ENCODE results near the gene ARHGEF38. TPM values are rescaled to one million over a fixed set of nuclear protein-coding genes. Genes with fewer than 3 reads are reported as not detected.

ARHGEF38 gene
- total RNA-seq, 1 donor from 2014 or later = not detected

DNA sequence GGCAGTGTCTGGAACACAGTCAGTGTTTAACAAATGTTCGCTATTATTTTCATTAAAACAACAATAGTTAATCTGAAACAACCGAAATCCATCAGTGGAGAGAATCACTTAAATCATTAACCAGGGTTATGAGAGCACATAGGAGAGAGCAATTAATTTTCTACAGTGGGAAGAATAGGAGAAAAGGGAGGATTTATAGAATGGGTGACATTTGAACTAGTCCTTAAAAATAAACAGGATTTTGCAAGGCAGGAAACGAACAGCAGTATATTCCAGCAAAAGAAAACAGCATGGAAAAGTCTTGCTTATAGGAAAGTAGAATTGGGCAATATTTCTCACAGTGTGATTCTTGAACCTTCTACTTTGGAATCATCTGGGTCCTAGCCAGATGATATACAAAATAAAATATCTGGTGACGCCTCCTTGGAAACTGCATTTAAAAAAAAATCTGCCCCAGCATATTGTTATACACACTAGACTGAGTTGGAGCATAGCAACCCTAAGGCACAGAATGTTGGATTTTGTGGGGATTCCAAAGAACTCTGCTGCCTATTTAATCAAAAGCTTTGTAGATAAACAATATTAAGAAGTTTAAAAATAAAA lies 100.0 kb downstream of the ARHGEF38 start:
- TF ChIP-seq, protein P1, sequence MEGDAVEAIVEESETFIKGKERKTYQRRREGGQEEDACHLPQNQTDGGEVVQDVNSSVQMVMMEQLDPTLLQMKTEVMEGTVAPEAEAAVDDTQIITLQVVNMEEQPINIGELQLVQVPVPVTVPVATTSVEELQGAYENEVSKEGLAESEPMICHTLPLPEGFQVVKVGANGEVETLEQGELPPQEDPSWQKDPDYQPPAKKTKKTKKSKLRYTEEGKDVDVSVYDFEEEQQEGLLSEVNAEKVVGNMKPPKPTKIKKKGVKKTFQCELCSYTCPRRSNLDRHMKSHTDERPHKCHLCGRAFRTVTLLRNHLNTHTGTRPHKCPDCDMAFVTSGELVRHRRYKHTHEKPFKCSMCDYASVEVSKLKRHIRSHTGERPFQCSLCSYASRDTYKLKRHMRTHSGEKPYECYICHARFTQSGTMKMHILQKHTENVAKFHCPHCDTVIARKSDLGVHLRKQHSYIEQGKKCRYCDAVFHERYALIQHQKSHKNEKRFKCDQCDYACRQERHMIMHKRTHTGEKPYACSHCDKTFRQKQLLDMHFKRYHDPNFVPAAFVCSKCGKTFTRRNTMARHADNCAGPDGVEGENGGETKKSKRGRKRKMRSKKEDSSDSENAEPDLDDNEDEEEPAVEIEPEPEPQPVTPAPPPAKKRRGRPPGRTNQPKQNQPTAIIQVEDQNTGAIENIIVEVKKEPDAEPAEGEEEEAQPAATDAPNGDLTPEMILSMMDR (IDR thresholded peaks at IDR 0.05; ENCODE audit: insufficient read depth, low read depth, low read length) = no peak
- no peak for TF ChIP-seq EZH2 (IDR thresholded peaks at IDR 0.05; ENCODE audit: insufficient read depth, low read length)
- Histone ChIP-seq H3K4me3 (ENCODE audit: insufficient read depth, low read depth, low read length) (no peak overlapping the region), H3K9me3 (ENCODE audit: insufficient read depth, low read depth, low read length) (no peaks in the 10 kb centered on the region), H3K4me1 (ENCODE audit: insufficient read depth, low read length) (no peaks in the 10 kb centered on the region), H3K36me3 (ENCODE audit: insufficient read depth, low read length) (no peaks in the 10 kb centered on the region), H3K9ac (ENCODE audit: low read length) (no peak overlapping the region), H2AFZ (ENCODE audit: low read depth, low read length) (no peak overlapping the region), H3K27ac (ENCODE audit: low read depth, low read length) (no peak overlapping the region), H3K27me3 (ENCODE audit: insufficient read depth, low read length) (no peaks in the 10 kb centered on the region), H4K20me1 (ENCODE audit: insufficient read depth, low read length) (no peaks in the 10 kb centered on the region), H3K4me2 (ENCODE audit: low read length) (no peak overlapping the region), H3K79me2 (ENCODE audit: insufficient read depth, low read length) (no peaks in the 10 kb centered on the region)
- Mint-ChIP-seq H3K27ac (ENCODE audit: unreplicated experiment) (no peak overlapping the region), H3K4me1 (ENCODE audit: low read depth, unreplicated experiment) (no peaks in the 10 kb centered on the region), H3K4me3 (ENCODE audit: unreplicated experiment) (no peak overlapping the region), H3K27me3 (ENCODE audit: low read depth, unreplicated experiment) (no peaks in the 10 kb centered on the region), H3K36me3 (ENCODE audit: low read depth, unreplicated experiment) (no peaks in the 10 kb centered on the region), H3K9me3 (ENCODE audit: unreplicated experiment) (no peaks in the 10 kb centered on the region)
- DNase-seq (ENCODE audit: low read depth) = no peak
- no peak for FAIRE-seq

DNA sequence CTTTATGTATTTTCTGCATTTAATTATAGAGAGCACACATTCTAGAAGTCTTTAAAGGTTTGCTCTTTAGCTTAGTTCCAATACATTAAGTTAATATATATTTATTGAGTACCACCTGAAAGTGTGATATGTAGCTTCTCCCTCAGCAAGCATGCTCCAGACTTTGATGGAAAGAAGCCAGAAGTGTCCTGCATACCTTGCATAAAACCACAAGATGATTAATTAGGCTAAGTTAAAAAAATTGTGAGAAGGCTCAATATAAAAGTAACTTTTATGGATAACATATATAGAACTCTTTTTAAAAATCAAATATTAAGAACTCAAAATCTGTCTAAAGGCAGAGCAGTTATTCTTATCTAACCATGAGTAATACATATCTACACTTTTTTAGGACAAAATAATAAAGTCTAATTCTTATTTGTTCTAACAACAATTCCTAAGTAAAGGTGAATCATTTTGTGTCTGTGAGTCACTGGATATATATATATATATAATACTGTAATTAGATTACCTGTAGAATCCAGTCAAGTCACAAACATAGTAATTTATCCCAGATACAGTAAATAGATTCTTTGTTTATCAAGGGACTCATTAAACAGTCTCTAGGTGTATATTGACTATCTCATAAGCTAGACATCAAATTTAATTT lies 104.8 kb downstream of the ARHGEF38 start:
- DNase-seq (ENCODE audit: low read depth) (peak; percentile 12), FAIRE-seq (no peak)
- no peak overlapping the region for H3K4me3 ChIP-seq (ENCODE audit: insufficient read depth, low read depth, low read length)
- no peaks in the 10 kb centered on the region for H3K9me3 ChIP-seq (ENCODE audit: insufficient read depth, low read depth, low read length)
- H3K36me3 ChIP-seq (ENCODE audit: insufficient read depth, low read length) = no peaks in the 10 kb centered on the region
- H3K27me3 Mint-ChIP-seq (ENCODE audit: low read depth, unreplicated experiment) = no peaks in the 10 kb centered on the region
- no peak overlapping the region for H3K9ac ChIP-seq (ENCODE audit: low read length)
- no peaks in the 10 kb centered on the region for H3K27me3 ChIP-seq (ENCODE audit: insufficient read depth, low read length)
- no peaks in the 10 kb centered on the region for H4K20me1 ChIP-seq (ENCODE audit: insufficient read depth, low read length)
- no peak overlapping the region for H3K27ac ChIP-seq (ENCODE audit: low read depth, low read length)
- H3K4me1 Mint-ChIP-seq (ENCODE audit: low read depth, unreplicated experiment) = no peaks in the 10 kb centered on the region
- no peaks in the 10 kb centered on the region for H3K79me2 ChIP-seq (ENCODE audit: insufficient read depth, low read length)
- H3K4me1 ChIP-seq (ENCODE audit: insufficient read depth, low read length) = no peaks in the 10 kb centered on the region
- no peak overlapping the region for H3K4me3 Mint-ChIP-seq (ENCODE audit: unreplicated experiment)
- H3K9me3 Mint-ChIP-seq (ENCODE audit: unreplicated experiment) = no peaks in the 10 kb centered on the region
- H3K27ac Mint-ChIP-seq (ENCODE audit: unreplicated experiment) = no peak overlapping the region
- no peak overlapping the region for H2AFZ ChIP-seq (ENCODE audit: low read depth, low read length)
- no peak for TF ChIP-seq EZH2 (IDR thresholded peaks at IDR 0.05; ENCODE audit: insufficient read depth, low read length)
- TF ChIP-seq, protein P1 (IDR thresholded peaks at IDR 0.05; ENCODE audit: insufficient read depth, low read depth, low read length) = no peak
- H3K36me3 Mint-ChIP-seq (ENCODE audit: low read depth, unreplicated experiment) = no peaks in the 10 kb centered on the region
- no peak overlapping the region for H3K4me2 ChIP-seq (ENCODE audit: low read length)

DNA sequence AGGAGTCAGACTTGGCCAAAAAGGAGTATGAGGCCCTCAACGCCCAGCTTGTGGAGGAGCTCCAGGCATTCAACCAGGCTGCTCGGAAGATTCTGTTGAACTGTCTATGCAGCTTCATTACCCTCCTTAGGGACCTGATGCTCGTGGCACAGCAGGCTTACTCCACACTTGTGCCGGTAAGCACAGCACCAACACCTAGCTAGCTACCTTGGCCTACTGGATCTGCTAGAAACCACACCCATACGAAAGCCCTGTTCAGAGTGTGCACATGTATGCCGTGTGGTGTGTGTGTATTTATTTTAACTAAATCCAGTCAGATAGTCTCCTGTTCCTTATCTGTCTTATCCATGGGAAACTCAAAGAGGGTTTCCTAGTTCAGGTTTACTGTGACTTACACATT lies 106.8 kb downstream of the ARHGEF38 start:
- no peaks in the 10 kb centered on the region for H3K9me3 Mint-ChIP-seq (ENCODE audit: unreplicated experiment)
- Histone ChIP-seq H4K20me1 (ENCODE audit: insufficient read depth, low read length) (no peaks in the 10 kb centered on the region), H3K36me3 (ENCODE audit: insufficient read depth, low read length) (no peaks in the 10 kb centered on the region), H3K4me2 (ENCODE audit: low read length) (no peak overlapping the region), H3K4me1 (ENCODE audit: insufficient read depth, low read length) (no peaks in the 10 kb centered on the region), H3K9me3 (ENCODE audit: insufficient read depth, low read depth, low read length) (no peaks in the 10 kb centered on the region), H3K4me3 (ENCODE audit: insufficient read depth, low read depth, low read length) (no peak overlapping the region), H3K27me3 (ENCODE audit: insufficient read depth, low read length) (no peaks in the 10 kb centered on the region), H3K27ac (ENCODE audit: low read depth, low read length) (no peak overlapping the region), H3K9ac (ENCODE audit: low read length) (no peak overlapping the region), H3K79me2 (ENCODE audit: insufficient read depth, low read length) (no peaks in the 10 kb centered on the region), H2AFZ (ENCODE audit: low read depth, low read length) (no peak overlapping the region)
- no peaks in the 10 kb centered on the region for H3K36me3 Mint-ChIP-seq (ENCODE audit: low read depth, unreplicated experiment)
- no peaks in the 10 kb centered on the region for H3K27me3 Mint-ChIP-seq (ENCODE audit: low read depth, unreplicated experiment)
- TF ChIP-seq, protein P1 (IDR thresholded peaks at IDR 0.05; ENCODE audit: insufficient read depth, low read depth, low read length) = no peak
- no peak for TF ChIP-seq EZH2 (IDR thresholded peaks at IDR 0.05; ENCODE audit: insufficient read depth, low read length)
- no peaks in the 10 kb centered on the region for H3K4me1 Mint-ChIP-seq (ENCODE audit: low read depth, unreplicated experiment)
- H3K4me3 Mint-ChIP-seq (ENCODE audit: unreplicated experiment) = no peak overlapping the region
- FAIRE-seq = no peak
- no peak for DNase-seq (ENCODE audit: low read depth)
- H3K27ac Mint-ChIP-seq (ENCODE audit: unreplicated experiment) = no peak overlapping the region

Data from astrocyte (in vitro differentiated cells and primary cell).